ENCODE results near the gene EXTL1.

- TF ChIP-seq CTCF (IDR thresholded peaks at IDR 0.05): no peak
- no peak for TF ChIP-seq POLR2A (IDR thresholded peaks at IDR 0.05)
- TF ChIP-seq POLR2AphosphoS5 (IDR thresholded peaks at IDR 0.05): no peak
These were observed 4.5 kb upstream of the EXTL1 start for GRCh38 chr1:26016953-26017545.

Data from breast epithelium (tissue), 3 donors.